ENCODE measurements around the gene SLC23A2.

SLC23A2 gene

DNA sequence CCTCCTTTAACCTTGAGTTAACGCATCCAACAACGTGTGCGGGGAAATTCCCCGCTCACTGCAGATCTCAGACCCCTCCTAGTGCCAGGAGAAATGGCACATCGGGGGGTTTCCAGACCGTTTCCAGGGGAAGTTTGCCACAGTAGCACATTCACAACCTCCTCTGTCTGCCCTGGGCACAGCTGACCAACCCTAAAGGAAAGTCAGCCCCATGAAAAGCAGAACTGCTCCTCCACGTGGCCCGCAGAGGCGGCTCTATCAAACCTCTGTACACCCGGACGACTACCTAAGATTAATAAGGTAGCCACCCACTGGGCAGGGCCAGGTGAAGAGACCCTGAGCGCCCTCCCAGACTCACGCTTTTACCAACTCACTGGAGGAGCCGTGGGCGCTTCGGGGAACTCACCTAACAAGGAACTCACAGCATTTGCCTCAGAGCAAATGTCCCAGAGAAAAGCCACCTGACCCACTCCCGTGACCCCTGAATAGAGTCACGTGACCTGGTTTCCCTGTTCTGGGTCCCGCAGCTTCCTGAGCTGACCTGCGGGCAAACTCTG is 186.5 kb downstream of the SLC23A2 start:
- intact Hi-C loops (cut with DNase I): no loop called here
- peak in 13 of 42 donors; percentile 31 to 61 (median 44) for DNase-seq

DNA sequence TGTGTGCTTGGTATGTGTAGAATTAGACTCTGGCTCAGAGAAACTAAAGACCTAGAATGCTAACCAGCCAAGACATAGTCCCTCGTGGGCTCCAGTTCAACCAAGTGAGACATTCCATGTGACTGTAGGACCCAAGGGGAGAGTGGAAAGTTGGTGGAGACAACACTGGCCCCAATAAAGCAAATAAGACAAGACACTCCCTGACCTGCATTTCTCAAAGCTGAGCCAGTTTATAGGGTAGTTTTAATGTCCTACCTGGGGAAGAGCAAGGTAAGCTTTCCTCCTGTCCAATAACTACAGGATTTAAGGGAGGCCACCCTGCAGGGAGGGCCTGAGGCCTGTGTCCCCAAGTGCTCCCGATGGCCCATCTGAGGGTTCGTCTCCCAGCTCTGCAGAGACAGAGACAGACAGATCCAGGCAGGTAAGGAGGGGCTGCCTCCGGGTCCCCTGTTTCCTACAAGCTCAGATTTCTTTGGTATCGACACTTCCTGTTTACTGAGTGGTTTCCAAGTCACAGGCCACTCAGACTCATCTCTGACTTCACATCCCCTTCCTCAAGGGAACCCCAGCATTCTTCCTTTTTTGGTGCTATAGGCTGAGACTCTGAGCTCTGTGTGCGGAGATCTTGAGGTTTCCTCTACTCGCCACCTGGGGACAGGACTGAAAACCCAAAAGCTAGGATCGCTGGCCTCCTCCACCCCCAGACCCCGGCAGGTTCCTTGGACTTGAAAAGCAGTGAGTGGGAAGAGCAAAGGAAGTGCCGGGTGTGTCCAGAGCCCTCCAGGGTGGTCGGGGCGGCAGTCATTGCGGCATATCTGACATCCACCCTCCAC is 187.2 kb downstream of the SLC23A2 start:
- peak in 5 of 42 donors; percentile 21 to 47 (median 28) for DNase-seq

DNA sequence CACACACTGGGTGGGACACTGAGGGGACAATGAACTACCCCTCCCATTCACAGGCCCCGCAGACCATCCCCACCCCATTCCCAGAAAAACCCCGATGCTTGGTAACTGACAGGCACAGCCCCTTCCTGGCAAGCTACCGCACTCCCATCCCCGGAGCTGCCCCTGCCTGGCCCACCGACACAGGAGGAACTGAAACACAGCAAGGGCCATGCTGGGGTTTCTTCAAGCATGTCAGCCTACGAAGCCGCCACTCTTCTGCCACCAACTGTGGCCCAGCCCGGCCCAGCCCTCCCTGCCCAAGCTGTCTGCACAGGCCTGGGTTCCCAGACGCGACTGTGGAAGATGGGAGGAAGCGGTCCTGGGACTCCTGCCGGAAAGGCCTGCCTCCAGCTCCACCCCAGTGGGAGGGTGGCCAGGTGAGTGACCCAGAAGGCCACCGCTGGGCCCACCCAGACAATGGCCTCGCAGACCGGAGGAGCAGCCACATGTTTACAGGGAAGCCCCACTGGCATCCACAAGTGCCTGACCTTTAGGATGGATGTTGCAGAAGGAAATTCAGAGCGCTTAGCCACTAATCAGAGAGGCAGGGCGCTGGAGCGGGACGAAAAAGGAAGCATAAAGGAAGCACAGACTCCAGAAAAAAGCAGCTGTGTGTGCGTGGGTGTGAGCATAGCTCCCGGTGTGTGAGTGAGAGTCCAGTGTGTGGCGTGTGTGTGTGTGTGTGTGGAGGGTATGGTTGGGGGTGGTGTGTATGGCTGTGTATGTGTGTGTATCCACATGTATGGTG is 188.0 kb downstream of the SLC23A2 start:
- DNase-seq: peak in 10 of 42 donors; percentile 18 to 55 (median 38)
- intact Hi-C loops (cut with DNase I): no loop called here

More for the DNA sequence above, 187.2 kb downstream of the SLC23A2 start:
- intact Hi-C loops (cut with DNase I): no loop called here

DNA sequence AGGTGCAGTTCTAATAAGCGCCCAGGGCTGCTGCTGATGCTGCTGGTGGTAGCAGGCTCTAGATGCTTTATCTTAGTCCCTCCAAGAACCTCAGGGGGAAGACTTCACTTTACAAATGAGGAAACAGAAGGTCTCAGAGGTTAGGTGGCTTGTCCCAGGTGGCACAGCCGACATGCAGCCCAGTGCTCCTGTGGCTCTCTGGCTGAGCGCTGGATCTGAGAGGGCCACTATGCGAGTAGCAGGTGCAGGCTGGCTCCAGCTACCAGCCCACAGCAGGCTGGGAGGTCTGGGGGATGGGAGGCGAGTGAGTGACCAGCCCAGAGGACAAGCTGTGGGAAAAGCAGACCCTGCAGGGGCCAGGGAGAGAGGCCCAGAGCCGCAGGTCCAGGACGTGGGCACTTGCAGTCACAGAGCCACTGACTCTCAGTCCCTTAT is 188.7 kb downstream of the SLC23A2 start:
- intact Hi-C loops (cut with DNase I): no loop called here
- DNase-seq: peak in 8 of 42 donors; percentile 26 to 58 (median 40)

DNA sequence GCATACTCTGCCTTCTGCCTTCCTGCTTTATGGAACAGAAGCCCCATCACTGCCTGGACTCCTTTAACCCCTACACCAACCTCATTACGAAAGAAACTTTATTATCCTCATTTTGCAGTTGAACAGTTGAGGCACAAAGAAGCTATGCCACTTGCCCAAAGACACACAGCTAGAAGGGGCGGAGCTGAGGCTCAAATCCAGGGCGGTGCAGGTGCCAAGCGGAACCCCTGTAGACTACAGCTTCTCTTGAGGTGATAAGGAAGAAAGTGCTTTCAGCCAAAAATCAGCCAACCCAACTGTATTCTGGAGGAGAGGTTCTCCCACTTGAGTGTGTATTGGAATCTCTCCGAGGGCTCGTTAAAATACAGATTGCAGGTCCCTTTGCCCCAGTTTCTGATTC is 189.1 kb downstream of the SLC23A2 start:
- DNase-seq: no peak
- intact Hi-C loops (cut with DNase I): no loop called here

DNA sequence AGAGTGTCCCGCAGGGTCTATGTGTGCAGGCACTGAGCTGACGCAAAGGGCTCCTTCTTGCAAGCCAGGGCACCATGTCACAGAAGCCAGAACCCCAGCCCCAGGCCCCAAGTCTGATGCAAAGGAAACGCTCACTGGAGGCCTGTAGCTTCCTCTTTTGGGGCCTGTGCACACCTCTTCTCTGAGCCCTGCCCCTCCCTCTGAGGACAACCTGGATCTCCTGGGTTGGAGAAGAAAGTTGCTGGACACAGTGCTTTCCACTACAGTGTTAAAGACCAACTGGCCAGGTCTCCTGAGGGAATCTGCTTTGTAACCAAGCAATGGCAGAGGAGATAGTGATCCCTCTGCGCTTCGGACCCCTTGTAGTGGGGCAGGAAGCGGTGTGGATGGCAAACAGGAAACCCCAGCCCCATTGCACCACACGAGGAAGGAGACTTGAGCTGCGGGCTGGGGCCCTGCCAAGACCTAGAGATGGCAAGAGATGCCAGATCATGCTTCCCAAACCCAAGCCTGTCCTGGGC is 189.6 kb downstream of the SLC23A2 start:
- intact Hi-C loops (cut with DNase I): no loop called here
- peak in 27 of 42 donors; percentile 24 to 76 (median 53) for DNase-seq

DNA sequence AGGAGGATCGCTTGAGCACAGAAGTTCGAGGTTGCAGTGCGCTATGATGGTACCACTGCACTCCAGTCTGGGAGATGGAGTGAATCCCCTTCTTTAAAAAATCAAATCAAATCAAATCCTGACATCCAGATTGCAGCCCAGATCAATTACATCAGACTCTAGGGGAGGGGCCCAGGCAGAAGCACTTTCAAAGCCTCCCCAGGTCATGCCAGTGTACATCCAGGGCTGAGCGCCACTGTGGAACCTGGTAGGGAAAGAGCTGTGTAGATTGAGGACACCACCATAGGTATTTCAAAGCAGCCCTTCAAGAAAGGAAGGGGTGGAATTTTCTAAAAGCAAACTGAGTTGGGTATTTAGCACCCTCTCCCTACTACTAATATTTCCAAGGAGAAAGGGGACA is 190.1 kb downstream of the SLC23A2 start:
- no peak for DNase-seq
- intact Hi-C loops (cut with DNase I): no loop called here

DNA sequence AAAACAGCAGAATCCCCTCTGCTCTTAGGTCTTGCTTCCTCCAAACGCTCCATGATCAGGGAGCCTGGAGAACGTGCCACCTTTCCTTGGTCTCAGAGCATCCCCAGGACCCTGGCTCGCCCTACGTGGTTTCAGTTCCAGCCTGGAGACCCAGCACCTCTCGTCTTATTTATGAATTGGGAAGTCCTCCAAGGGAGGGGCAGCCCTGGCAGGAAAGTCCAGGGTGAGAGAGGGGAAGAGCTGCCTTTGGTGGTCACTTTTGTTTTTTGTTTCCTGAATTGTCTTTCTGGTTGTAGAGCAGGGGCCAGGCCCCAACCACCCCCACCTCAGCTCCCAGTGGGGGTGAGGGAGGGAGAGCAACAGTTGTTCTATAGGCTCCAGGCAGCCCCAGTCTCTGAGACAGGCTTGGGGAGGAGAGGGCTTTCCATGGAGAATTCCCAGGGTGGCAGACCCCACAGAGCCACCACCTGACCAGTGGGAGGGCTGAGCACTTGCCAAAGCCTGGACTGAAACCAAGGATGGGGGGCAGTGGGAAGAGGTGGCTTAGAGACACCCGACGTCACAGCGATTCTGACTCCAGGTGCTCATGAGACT is 190.8 kb downstream of the SLC23A2 start:
- DNase-seq: no peak

DNA sequence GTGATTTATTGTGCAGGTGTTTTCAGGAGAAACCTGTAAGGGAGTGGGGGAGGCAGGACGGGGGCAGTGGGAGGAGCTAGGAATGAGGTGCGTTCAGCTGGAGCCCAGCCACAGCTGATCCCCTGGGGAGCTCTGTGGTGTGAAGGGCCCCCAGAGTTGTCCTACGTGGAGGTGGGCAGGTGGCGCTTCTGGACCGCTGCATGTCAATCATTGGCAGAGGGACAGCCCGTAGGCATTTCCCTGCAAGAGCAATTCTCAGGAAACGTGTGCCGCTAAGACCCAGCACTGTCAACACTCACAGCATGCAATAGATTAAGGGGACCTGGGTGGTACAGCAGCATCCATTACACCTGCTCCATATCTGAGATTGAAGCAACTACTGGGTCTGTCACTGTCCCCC is 191.6 kb downstream of the SLC23A2 start:
- DNase-seq: no peak
- intact Hi-C loops (cut with DNase I): no loop called here

More for the DNA sequence above, 190.8 kb downstream of the SLC23A2 start:
- intact Hi-C loops (cut with DNase I): no loop called here

DNA sequence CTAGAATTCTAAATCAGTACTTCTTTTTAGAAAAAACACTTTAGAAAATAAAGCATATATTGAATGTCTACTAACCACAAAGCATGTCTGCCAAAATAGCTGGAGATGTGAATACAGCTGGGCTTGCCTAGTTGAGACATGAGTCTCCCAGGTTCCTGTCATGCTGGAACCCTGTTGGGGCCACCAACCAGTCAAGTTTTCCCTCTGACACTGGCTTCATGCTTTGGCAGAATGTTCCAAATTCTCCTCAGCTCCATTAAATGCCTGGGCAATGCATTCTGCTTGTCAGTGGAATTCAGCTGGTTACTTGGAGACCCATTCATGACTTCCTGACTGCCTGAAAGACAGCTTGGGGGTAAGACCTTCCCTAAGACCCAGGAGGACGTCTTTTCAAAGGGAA is 192.4 kb downstream of the SLC23A2 start:
- intact Hi-C loops (cut with DNase I): no loop called here

DNA sequence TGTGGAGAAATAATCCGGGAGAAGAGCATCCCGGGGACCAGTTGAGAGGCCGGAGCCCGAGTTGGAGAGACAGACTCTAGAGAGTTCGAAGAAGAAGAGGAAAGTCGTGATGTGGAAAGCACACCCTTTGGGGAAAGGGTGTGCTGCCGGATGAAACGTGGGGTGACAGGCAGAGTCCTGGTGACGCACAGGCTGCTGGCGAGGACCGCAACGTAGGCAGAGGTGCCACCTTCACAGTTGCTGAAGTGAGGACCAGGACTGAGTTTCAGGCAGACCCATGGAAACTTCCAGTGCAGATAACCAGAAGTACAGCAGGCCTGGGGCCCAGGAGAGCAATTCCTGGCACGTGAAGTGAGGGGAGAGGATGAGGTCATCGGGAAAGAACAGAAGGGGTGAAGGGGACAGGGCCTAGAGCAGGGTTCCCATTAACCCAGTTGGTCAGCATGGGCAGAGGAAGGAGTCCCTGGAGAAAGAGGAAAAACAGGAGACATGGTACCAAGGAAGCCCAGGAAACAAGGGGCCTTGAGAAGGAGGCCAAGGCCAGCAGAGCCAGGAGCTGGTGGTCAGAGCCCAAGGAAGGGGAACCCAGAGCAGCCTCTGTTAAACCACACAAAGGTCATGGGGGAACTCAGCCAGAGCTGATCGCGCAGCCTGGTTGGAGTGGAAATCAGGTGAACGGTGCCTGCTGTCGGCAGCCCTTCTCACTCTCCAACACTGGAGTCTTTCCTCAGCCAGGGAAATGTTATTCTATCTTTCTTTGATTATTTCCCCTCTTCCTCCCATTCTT is 195.5 kb downstream of the SLC23A2 start:
- DNase-seq: peak in 2 of 42 donors; percentile 13 to 42
- intact Hi-C loops (cut with DNase I): no loop called here

More for the DNA sequence above, 192.4 kb downstream of the SLC23A2 start:
- no peak for DNase-seq

DNA sequence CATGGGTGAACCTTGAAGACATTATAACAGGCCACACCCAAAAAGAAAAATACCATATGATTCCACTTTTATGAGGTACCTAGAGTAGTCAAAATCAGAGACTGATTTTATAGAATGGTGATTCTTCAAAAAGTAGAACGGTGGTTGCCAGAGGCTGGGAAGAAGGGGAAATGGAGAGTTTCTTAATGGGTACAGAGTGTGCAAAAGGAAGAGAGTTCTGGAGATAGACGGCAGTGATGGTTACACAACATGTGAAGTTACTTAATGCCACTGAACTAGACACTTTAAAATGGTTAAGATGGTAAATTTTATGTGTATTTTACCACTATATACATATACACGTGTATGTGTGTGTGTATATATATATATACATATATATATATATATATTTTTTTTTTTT is 198.8 kb downstream of the SLC23A2 start:
- intact Hi-C loops (cut with DNase I): no loop called here
- DNase-seq: no peak
